Fibroblast of pulmonary artery (primary cell): Measurements from ENCODE around the gene LSAMP.

ENCODE experiments used
- DNase-seq: peaks from one replicate; pipeline ENCODE4 v3.0.0-alpha.2; 2010; ENCODE audit warnings: low read depth
- H3K4me3 ChIP-seq: replicated peaks from 2 replicates; pipeline ENCODE4 v1.5.1; 2011; ENCODE audit warnings: low read depth, mild to moderate bottlenecking, control low read depth, low read length, moderate library complexity
- TF ChIP-seq, protein P1 (sequence below): IDR thresholded peaks from 2 replicates; pipeline ENCODE4 v1.5.1; 2011; ENCODE audit warnings: mild to moderate bottlenecking, control low read depth, low read length, inconsistent platforms; ENCODE audit errors: missing control alignments

Gene LSAMP

DNA sequence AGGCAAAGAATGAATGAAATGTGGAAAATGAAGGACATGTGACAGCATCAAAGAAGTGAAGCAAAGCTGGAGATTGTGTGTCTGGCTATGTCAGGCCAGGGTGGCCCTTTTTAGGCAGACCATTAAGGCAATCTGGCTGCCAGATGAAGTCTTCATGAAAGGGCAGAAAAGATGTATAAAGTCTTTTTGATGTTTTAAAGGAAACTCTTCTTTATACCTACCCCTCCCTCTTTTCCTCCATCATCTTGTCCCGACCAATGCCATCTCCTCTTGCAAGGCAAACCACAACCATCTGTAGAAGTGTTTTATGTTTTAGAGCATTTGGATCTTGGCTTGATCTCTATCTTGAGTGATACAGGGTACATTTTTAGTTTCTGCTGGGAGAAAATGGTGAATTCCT, 259.2 kb downstream of the LSAMP start:
- TF ChIP-seq, protein P1, sequence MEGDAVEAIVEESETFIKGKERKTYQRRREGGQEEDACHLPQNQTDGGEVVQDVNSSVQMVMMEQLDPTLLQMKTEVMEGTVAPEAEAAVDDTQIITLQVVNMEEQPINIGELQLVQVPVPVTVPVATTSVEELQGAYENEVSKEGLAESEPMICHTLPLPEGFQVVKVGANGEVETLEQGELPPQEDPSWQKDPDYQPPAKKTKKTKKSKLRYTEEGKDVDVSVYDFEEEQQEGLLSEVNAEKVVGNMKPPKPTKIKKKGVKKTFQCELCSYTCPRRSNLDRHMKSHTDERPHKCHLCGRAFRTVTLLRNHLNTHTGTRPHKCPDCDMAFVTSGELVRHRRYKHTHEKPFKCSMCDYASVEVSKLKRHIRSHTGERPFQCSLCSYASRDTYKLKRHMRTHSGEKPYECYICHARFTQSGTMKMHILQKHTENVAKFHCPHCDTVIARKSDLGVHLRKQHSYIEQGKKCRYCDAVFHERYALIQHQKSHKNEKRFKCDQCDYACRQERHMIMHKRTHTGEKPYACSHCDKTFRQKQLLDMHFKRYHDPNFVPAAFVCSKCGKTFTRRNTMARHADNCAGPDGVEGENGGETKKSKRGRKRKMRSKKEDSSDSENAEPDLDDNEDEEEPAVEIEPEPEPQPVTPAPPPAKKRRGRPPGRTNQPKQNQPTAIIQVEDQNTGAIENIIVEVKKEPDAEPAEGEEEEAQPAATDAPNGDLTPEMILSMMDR: no peak
- DNase-seq: no peak
- H3K4me3 ChIP-seq: no peak overlapping the region

DNA sequence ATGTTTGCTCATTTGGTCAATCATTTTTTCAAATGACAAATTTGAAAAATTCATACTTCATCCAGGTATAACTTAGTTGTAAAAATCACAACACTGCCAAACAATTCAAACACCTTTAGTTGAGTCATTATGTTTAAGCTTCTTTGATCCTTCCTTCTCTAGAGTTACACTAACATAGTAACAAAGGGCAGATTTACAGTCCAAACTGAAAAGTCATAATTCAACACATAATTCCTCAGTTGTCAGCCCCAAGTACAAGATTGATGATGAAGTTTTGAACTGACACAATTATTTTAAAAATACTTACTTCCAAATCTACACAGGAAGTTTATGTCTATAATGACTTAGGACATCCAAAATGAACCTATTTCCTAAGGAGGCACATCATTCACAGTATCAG, 264.1 kb downstream of the LSAMP start:
- H3K4me3 ChIP-seq: no peak overlapping the region
- TF ChIP-seq, protein P1: no peak
- DNase-seq: no peak

DNA sequence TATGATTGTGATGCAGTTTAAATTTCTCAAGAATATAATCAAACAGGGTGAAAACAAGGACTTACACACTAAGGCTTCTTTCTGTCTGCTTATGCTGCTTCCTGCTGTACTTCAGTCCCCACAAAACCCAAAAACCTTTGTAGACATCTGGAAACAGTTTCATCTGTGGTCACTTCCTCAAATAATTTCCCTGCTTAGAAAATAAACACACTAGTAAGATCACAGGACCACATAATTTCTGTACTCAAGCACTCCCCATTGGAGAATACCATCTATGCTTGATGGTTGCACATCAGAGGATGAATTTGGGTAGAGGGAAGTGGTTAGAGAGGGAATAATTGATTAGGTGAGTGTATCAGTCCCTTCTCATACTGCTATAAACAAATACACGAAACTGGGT, 266.2 kb downstream of the LSAMP start:
- H3K4me3 ChIP-seq: no peak overlapping the region
- DNase-seq: no peak
- TF ChIP-seq, protein P1: no peak

DNA sequence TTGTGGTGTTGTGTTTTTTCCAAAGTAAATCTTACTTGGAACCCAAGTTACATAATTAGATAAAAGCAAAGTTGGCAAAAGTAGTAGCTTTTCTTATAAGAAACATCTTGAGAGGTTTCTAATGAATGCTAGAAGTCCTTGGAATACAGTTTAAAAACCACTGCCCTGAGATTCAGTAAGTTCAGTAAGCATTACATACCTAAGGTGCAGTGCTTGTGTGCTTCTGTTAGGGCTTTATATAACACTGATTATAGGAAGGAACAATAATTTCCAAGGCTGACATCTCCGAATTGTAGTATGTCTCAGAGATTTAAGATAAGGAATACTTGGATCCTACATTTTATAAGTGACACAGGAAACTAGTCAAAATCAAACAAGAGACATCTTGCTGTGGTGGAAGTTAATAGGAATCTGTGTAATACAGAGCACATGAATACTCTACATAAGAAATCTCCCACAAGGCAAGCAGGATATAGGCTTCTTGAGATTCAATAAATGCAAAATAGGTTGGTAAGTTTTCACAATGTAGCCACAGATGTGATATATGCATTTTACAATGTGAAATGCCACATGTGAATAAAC, 268.2 kb downstream of the LSAMP start:
- TF ChIP-seq, protein P1: no peak
- no peak for DNase-seq
- H3K4me3 ChIP-seq: no peak overlapping the region

DNA sequence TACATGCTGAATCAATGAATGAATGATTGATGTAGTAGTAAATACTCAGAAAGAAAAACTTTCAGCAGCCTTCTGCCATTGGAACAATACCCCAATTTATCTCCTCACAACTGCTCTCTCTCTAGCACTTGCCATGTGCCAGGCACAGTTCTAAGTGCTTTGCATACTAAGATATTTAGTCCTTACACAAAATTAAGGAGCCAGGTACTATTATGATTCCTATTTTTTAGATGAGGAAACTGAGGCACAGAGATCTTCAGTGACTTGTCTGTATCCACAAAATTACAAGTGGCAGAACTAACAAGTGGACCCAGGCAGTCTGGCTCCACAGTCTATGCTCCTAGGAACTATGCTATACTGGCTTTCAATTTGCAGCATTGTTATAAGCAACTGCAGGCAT, 279.2 kb downstream of the LSAMP start:
- TF ChIP-seq, protein P1: no peak
- DNase-seq: no peak
- H3K4me3 ChIP-seq: no peak overlapping the region

DNA sequence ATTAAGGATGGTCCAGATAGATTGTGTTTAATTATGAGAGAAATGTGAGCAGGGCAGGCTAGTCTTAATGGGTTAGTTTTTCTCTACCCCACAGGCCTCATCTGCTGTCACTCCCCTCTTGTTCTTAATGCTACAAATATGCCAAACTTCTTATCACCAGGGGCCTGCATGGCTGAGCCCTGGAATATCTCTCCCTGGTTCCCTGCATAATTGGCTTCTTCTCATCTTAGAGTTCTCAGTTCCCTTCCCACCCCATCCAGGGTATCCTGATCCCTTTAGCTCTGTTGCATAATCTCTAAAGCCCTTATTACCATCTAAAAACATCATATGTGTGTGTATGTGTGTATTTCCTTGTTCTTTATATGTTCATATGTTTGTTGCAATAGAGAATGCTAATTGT, 279.6 kb downstream of the LSAMP start:
- DNase-seq: no peak
- H3K4me3 ChIP-seq: no peak overlapping the region
- TF ChIP-seq, protein P1: no peak

DNA sequence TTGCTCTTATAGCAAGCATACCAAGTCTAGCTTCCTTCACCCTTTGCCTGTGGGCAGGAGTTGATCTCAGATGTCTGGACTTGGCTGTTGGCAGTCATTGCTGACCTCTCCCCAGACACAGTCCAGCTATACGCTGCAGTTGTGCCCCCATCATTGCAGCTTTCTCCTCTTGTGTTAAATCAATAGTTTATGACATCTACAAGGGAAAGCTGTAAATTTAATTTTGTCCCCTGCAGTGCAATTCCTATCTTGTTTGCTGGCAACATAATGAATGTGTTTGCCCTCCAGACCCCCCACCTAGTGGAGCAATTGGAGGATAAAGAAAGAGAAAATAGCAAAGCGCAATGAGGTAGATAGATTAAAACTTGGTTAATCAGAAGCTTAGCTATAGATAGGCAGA, 280.2 kb downstream of the LSAMP start:
- DNase-seq: no peak
- TF ChIP-seq, protein P1: no peak
- no peak overlapping the region for H3K4me3 ChIP-seq
